Hepatocyte (in vitro differentiated cells): Measurements from ENCODE around the gene LRRC49. TPM values are rescaled to one million over a fixed set of nuclear protein-coding genes. Genes with fewer than 3 reads are reported as not detected.

ENCODE experiments used
- DNase-seq: peaks from one replicate; pipeline ENCODE4 v3.0.0-alpha.2; 2016; ENCODE audit warnings: low spot score
- H2AFZ ChIP-seq: fragments of 200-600 bp; sonication (generic); 2 replicates; pipeline ENCODE4 v1.6.0; 2016; ENCODE audit warnings: antibody characterized with exemption, mild to moderate bottlenecking
- H3K27ac ChIP-seq: fragments of 200-600 bp; sonication (generic); 2 replicates; pipeline ENCODE4 v1.5.1; 2016; ENCODE audit warnings: mild to moderate bottlenecking
- H3K27me3 ChIP-seq: fragments of 200-600 bp; sonication (generic); 2 replicates; pipeline ENCODE4 v1.6.1; 2016
- H3K36me3 ChIP-seq: fragments of 200-600 bp; sonication (generic); replicated peaks from 2 replicates; pipeline ENCODE4 v1.5.1; 2016; ENCODE audit warnings: low read depth; ENCODE audit not compliant: insufficient read depth
- H3K4me1 ChIP-seq: fragments of 200-600 bp; sonication (generic); 2 replicates; pipeline ENCODE4 v1.5.1; 2016; ENCODE audit warnings: mild to moderate bottlenecking, moderate library complexity; ENCODE audit not compliant: insufficient read depth
- H3K4me2 ChIP-seq: fragments of 200-600 bp; sonication (generic); 2 replicates; pipeline ENCODE4 v1.6.0; 2016
- H3K4me3 ChIP-seq: fragments of 200-600 bp; sonication (generic); 2 replicates; pipeline ENCODE4 v1.5.1; 2016; ENCODE audit warnings: mild to moderate bottlenecking
- H3K79me2 ChIP-seq: fragments of 200-600 bp; sonication (generic); 2 replicates; pipeline ENCODE4 v1.6.0; 2017; ENCODE audit warnings: mild to moderate bottlenecking
- H3K9me2 ChIP-seq: fragments of 200-600 bp; sonication (generic); replicated peaks from 2 replicates; pipeline ENCODE4 v1.6.0; 2017; ENCODE audit warnings: mild to moderate bottlenecking; ENCODE audit not compliant: insufficient read depth
- H3K9me3 ChIP-seq: fragments of 200-600 bp; sonication (generic); 2 replicates; pipeline ENCODE4 v1.5.1; 2016; ENCODE audit warnings: low read depth, mild to moderate bottlenecking
- H4K20me1 ChIP-seq: fragments of 200-600 bp; sonication (generic); 2 replicates; pipeline ENCODE4 v1.6.0; 2016; ENCODE audit warnings: mild to moderate bottlenecking; ENCODE audit not compliant: insufficient read depth, poor library complexity, severe bottlenecking
- EZH2 ChIP-seq: fragments of 200-600 bp; sonication (generic); IDR thresholded peaks from 2 replicates; pipeline ENCODE4 v1.6.1; 2016; ENCODE audit warnings: antibody characterized with exemption, mild to moderate bottlenecking, borderline replicate concordance
- EZH2phosphoT487 ChIP-seq: fragments of 200-600 bp; sonication (generic); IDR thresholded peaks from one replicate; pipeline ENCODE4 v1.6.1; 2018; ENCODE audit warnings: antibody characterized with exemption, mild to moderate bottlenecking, low read depth, moderate library complexity; ENCODE audit not compliant: unreplicated experiment, severe bottlenecking
- WGBS: methylation state at CpG from one replicate; pipeline ENCODE4 v1.1.6; 2016; ENCODE audit warnings: low lambda C conversion rate; ENCODE audit errors: missing lambda C conversion rate; 5-methylcytosine and 5-hydroxymethylcytosine counted together
- polyA plus RNA-seq: library from polyadenylated mRNA; unstranded; fragments of >200 nt; fragmentation: Nextera tagmentation; extraction: Ambion mirVana; gene quantifications from 2 replicates; pipeline ENCODE4 v1.2.1, GENCODE V29; 2016
- total RNA-seq: library from RNA; depleted of rRNA; stranded (reverse); fragments of >200 nt; gene quantifications from 2 replicates; pipeline ENCODE4 v1.2.3, GENCODE V29; 2014
- TF ChIP-seq, protein P1 (sequence below): fragments of 200-600 bp; sonication (generic); IDR thresholded peaks from 2 replicates; pipeline ENCODE4 v1.5.1; 2016; ENCODE audit warnings: antibody characterized with exemption, mild to moderate bottlenecking; ENCODE audit not compliant: poor library complexity

Gene LRRC49
- total and polyA plus RNA-seq, 2 experiments from 2014 or later = 1.4 to 11.6 TPM

DNA sequence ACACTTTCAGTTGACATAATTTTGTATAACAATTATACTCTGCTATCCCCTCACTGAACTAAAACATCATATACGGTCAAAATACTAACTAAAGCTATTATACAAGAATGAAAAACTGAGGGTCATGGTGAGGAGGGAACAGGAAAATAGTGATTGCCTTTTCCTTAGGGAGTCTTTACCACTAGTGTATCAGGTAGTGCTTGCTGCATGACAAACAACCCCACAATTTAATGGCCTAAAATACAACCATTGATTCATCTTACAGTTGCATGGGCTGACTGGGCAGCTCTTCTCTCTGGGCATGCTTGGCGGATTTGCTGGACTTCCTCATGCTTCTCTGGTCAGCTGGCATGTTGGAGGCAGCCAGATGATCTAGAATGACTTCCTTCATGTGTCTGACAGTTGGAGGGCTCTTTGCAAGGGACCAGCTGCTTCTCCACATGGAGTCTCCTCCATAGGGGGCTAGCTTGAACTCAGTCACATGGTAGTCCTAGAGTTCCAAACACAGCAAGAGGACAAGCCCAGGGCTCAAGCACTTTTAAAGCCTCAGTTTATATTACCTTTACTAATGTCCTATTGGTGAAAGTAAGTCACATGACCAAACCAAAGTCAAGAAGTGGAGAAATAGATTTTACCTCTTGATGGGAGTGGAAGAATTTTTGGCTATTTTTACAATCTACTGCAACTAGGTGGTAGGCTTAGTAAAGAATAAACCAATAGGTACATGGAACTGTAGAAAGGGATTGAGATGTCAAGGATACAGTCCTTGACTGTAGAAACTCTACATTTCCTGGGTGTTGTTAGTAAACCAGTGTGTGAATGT, 19.2 kb upstream of the LRRC49 start:
- TF ChIP-seq EZH2phosphoT487 (no peak), EZH2 (no peak)
- TF ChIP-seq, protein P1, sequence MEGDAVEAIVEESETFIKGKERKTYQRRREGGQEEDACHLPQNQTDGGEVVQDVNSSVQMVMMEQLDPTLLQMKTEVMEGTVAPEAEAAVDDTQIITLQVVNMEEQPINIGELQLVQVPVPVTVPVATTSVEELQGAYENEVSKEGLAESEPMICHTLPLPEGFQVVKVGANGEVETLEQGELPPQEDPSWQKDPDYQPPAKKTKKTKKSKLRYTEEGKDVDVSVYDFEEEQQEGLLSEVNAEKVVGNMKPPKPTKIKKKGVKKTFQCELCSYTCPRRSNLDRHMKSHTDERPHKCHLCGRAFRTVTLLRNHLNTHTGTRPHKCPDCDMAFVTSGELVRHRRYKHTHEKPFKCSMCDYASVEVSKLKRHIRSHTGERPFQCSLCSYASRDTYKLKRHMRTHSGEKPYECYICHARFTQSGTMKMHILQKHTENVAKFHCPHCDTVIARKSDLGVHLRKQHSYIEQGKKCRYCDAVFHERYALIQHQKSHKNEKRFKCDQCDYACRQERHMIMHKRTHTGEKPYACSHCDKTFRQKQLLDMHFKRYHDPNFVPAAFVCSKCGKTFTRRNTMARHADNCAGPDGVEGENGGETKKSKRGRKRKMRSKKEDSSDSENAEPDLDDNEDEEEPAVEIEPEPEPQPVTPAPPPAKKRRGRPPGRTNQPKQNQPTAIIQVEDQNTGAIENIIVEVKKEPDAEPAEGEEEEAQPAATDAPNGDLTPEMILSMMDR = no peak
- Histone ChIP-seq H3K9me3 (no peaks in the 10 kb centered on the region), H3K4me2 (no peak overlapping the region), H3K79me2 (no peaks in the 10 kb centered on the region), H3K4me1 (no peaks in the 10 kb centered on the region), H3K27me3 (no peaks in the 10 kb centered on the region), H3K27ac (no peak overlapping the region), H3K9me2 (no peaks in the 10 kb centered on the region), H4K20me1 (no peaks in the 10 kb centered on the region), H2AFZ (no peak overlapping the region), H3K36me3 (no peaks in the 10 kb centered on the region), H3K4me3 (no peak overlapping the region)
- no peak for DNase-seq
- 97% methylated on average over 2 of the region's 2 CpGs for WGBS

DNA sequence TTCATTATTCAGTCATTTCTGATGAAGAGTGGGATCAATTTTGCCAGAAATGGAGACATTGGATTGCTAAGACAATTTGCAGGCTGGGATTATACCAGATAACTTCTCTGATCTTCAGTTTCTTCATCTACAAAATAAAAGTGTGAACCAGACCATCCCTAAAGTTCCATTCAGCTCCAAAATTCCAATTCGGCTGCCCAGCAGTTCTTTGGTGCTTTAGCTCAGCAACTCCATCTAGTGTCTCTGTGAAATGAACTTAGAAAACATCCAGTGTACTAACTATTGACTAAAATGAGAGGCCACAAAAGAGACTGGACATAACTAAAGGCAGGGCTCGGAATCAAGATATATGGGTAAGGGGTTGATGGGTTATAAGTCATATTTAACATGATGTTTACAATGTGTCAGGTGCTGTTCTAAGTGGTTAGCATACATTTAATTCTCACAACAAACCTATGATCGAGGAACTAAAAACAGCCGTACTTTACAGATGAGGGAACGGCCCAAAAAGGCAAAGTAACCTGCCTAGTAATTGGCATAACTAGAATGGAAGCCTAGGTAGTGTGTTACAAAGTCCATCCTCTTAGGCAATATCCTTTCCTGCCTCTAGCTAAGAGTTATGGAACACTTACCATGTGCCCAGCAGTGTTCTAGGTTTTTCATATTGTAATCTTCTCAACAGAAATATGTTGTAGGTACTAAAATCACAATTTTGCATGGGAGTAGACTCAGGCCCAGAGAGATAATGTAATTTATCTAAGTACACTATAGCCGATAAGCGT, 17.4 kb upstream of the LRRC49 start:
- peak; percentile 33 for DNase-seq
- Histone ChIP-seq H3K9me2 (no peaks in the 10 kb centered on the region), H3K4me1 (no peaks in the 10 kb centered on the region), H3K79me2 (no peaks in the 10 kb centered on the region), H3K4me2 (no peak overlapping the region), H2AFZ (no peak overlapping the region), H4K20me1 (no peaks in the 10 kb centered on the region), H3K9me3 (no peaks in the 10 kb centered on the region), H3K27ac (no peak overlapping the region), H3K4me3 (no peak overlapping the region), H3K27me3 (no peaks in the 10 kb centered on the region), H3K36me3 (no peaks in the 10 kb centered on the region)
- TF ChIP-seq, protein P1 = peak; percentile 64
- TF ChIP-seq EZH2 = no peak
- WGBS = 80% methylated on average over 7 of the region's 7 CpGs

DNA sequence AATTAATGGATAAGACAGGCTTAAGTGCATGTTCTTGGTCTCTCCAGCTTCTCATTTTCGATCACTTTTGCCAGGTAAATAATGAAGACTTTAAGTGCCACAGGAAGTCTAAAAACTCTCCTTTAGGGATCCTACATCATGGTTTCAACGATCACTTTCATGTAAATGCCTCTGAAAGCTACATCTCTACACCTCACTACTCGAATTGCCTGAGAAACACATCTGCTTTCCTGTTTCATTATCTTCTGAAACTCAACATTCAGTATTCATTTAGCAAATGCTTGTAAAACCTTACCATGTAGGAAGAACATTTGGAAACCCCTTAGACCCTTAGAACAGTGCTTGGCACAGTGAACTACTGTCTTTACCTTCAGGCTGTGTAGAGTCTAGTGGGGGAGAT, 16.6 kb upstream of the LRRC49 start:
- WGBS = 67% methylated on average over 3 of the region's 3 CpGs
- no peaks in the 10 kb centered on the region for H3K27me3 ChIP-seq
- H3K9me3 ChIP-seq = no peaks in the 10 kb centered on the region
- H4K20me1 ChIP-seq = no peaks in the 10 kb centered on the region
- DNase-seq = no peak
- H3K36me3 ChIP-seq = no peaks in the 10 kb centered on the region
- H3K4me3 ChIP-seq = no peak overlapping the region
- H2AFZ ChIP-seq = no peak overlapping the region
- TF ChIP-seq EZH2 (no peak), EZH2phosphoT487 (no peak)
- TF ChIP-seq, protein P1 = no peak
- H3K27ac ChIP-seq = no peak overlapping the region
- no peaks in the 10 kb centered on the region for H3K79me2 ChIP-seq
- H3K4me1 ChIP-seq = no peaks in the 10 kb centered on the region
- no peak overlapping the region for H3K4me2 ChIP-seq
- no peaks in the 10 kb centered on the region for H3K9me2 ChIP-seq
